HAP-1 (cell line): Measurements from ENCODE around the gene SH3GL2.
A peak's percentile ranks its signal among the peaks of the same experiment; 100 is the strongest.

ENCODE experiments used
- DNase-seq, 2 experiments: peaks; one replicate each; pipeline ENCODE4 v3.0.0-alpha.2; 2016 to 2020; ENCODE audit warnings: low spot score in 2 of 2
- H3K27me3 ChIP-seq: fragments of 250-450 bp; sonication (Bioruptor Pico); 2 replicates; pipeline ENCODE4 v1.5.1; 2020; ENCODE audit warnings: low read depth, mild to moderate bottlenecking, moderate library complexity
- H3K36me3 ChIP-seq: fragments of 250-450 bp; sonication (Bioruptor Pico); replicated peaks from 2 replicates; pipeline ENCODE4 v1.5.1; 2020; ENCODE audit warnings: mild to moderate bottlenecking
- H3K4me1 ChIP-seq: fragments of 250-450 bp; sonication (Bioruptor Pico); 2 replicates; pipeline ENCODE4 v1.5.1; 2020; ENCODE audit warnings: mild to moderate bottlenecking
- H3K4me3 ChIP-seq: fragments of 250-450 bp; sonication (Bioruptor Pico); 2 replicates; pipeline ENCODE4 v1.5.1; 2020; ENCODE audit warnings: mild to moderate bottlenecking, moderate library complexity
- H3K9me3 ChIP-seq: fragments of 250-450 bp; sonication (Bioruptor Pico); 2 replicates; pipeline ENCODE4 v1.5.1; 2020; ENCODE audit warnings: mild to moderate bottlenecking, moderate library complexity
- in situ Hi-C: fragments of 300-500 bp; cut with MboI; formaldehyde crosslinking; loops from 3 replicates; pipeline ENCODE4 v1.14.3; 2020; ENCODE audit warnings: low sequenced_read_pairs, inconsistent platforms, mixed read lengths

Gene SH3GL2

GRCh38 chr9:17622141-17622540 lies 43.3 kb downstream of the SH3GL2 start:
- no peak for DNase-seq
- Histone ChIP-seq H3K9me3 (no peaks in the 10 kb centered on the region), H3K4me3 (no peak overlapping the region), H3K27me3 (no peaks in the 10 kb centered on the region; the same call in 1 of the 2 replicates), H3K36me3 (no peaks in the 10 kb centered on the region), H3K4me1 (no peaks in the 10 kb centered on the region)
- in situ Hi-C loops = no loop called here

GRCh38 chr9:17622749-17623148 lies 43.9 kb downstream of the SH3GL2 start:
- Histone ChIP-seq H3K4me1 (no peaks in the 10 kb centered on the region), H3K36me3 (no peaks in the 10 kb centered on the region), H3K4me3 (no peak overlapping the region), H3K27me3 (no peaks in the 10 kb centered on the region; the same call in 1 of the 2 replicates), H3K9me3 (no peaks in the 10 kb centered on the region)
- no peak for DNase-seq
- in situ Hi-C loops = no loop called here

- in situ Hi-C loops = no loop called here
- Histone ChIP-seq H3K36me3 (no peaks in the 10 kb centered on the region), H3K4me1 (no peaks in the 10 kb centered on the region), H3K4me3 (no peak overlapping the region), H3K9me3 (no peaks in the 10 kb centered on the region), H3K27me3 (peaks cover 2% of the 10 kb centered on the region; the same call in 1 of the 2 replicates)
- DNase-seq = no peak
These were observed 45.1 kb downstream of the SH3GL2 start for GRCh38 chr9:17623965-17624364.

- Histone ChIP-seq H3K4me1 (no peaks in the 10 kb centered on the region), H3K27me3 (peaks cover 2% of the 10 kb centered on the region; the same call in 1 of the 2 replicates), H3K36me3 (no peaks in the 10 kb centered on the region), H3K4me3 (no peak overlapping the region), H3K9me3 (no peaks in the 10 kb centered on the region)
- no peak for DNase-seq
- in situ Hi-C loops = no loop called here
These were observed 45.7 kb downstream of the SH3GL2 start for GRCh38 chr9:17624571-17624970.

- no peak for DNase-seq
- H3K27me3 ChIP-seq = 0 out of 2 replicates have a peak, but pooled peaks cover 2% of the 10 kb centered on the region
These were observed 47.0 kb downstream of the SH3GL2 start for GRCh38 chr9:17625644-17626388.

GRCh38 chr9:17627641-17628040 lies 48.8 kb downstream of the SH3GL2 start:
- Histone ChIP-seq H3K9me3 (no peaks in the 10 kb centered on the region), H3K4me3 (no peak overlapping the region), H3K36me3 (no peaks in the 10 kb centered on the region), H3K4me1 (no peaks in the 10 kb centered on the region), H3K27me3 (0 out of 2 replicates have a peak, but pooled peaks cover 2% of the 10 kb centered on the region)
- in situ Hi-C loops = no loop called here
- DNase-seq = no peak

More at GRCh38 chr9:17625644-17626388, 47.0 kb downstream of the SH3GL2 start:
- in situ Hi-C loops = no loop called here
- Histone ChIP-seq H3K4me3 (no peak overlapping the region), H3K9me3 (no peaks in the 10 kb centered on the region), H3K4me1 (no peaks in the 10 kb centered on the region), H3K36me3 (no peaks in the 10 kb centered on the region)

- H3K4me3 ChIP-seq = no peak overlapping the region
- H3K36me3 ChIP-seq = no peaks in the 10 kb centered on the region
- no peak for DNase-seq
- no peaks in the 10 kb centered on the region for H3K4me1 ChIP-seq
- H3K9me3 ChIP-seq = no peaks in the 10 kb centered on the region
- H3K27me3 ChIP-seq = 0 out of 2 replicates have a peak, but pooled peaks cover 2% of the 10 kb centered on the region
- in situ Hi-C loops = no loop called here
These were observed 49.8 kb downstream of the SH3GL2 start for GRCh38 chr9:17628624-17629023.

GRCh38 chr9:17630531-17630949 lies 51.7 kb downstream of the SH3GL2 start:
- Histone ChIP-seq H3K4me3 (no peak overlapping the region), H3K4me1 (no peaks in the 10 kb centered on the region), H3K27me3 (0 out of 2 replicates have a peak, but pooled peaks cover 2% of the 10 kb centered on the region), H3K36me3 (no peaks in the 10 kb centered on the region), H3K9me3 (no peaks in the 10 kb centered on the region)
- in situ Hi-C loops = no loop called here
- DNase-seq = peak in 1 of 2 experiments; percentile 13

- Histone ChIP-seq H3K36me3 (no peaks in the 10 kb centered on the region), H3K9me3 (no peaks in the 10 kb centered on the region), H3K4me3 (no peak overlapping the region), H3K27me3 (0 out of 2 replicates have a peak, but pooled peaks cover 2% of the 10 kb centered on the region), H3K4me1 (no peaks in the 10 kb centered on the region)
- in situ Hi-C loops = no loop called here
- no peak for DNase-seq
These were observed 52.5 kb downstream of the SH3GL2 start for GRCh38 chr9:17631396-17631795.

- in situ Hi-C loops = no loop called here
- Histone ChIP-seq H3K27me3 (0 out of 2 replicates have a peak, but pooled peaks cover 2% of the 10 kb centered on the region), H3K36me3 (no peaks in the 10 kb centered on the region), H3K4me1 (no peaks in the 10 kb centered on the region), H3K9me3 (no peaks in the 10 kb centered on the region), H3K4me3 (no peak overlapping the region)
- no peak for DNase-seq
These were observed 54.1 kb downstream of the SH3GL2 start for GRCh38 chr9:17632994-17633393.

- Histone ChIP-seq H3K27me3 (no peaks in the 10 kb centered on the region), H3K4me1 (no peaks in the 10 kb centered on the region), H3K36me3 (no peaks in the 10 kb centered on the region), H3K4me3 (no peak overlapping the region), H3K9me3 (no peaks in the 10 kb centered on the region)
- DNase-seq = no peak
- in situ Hi-C loops = no loop called here
These were observed 56.4 kb downstream of the SH3GL2 start for GRCh38 chr9:17635115-17635890.

GRCh38 chr9:17636349-17636748 lies 57.5 kb downstream of the SH3GL2 start:
- Histone ChIP-seq H3K4me3 (no peak overlapping the region), H3K27me3 (no peaks in the 10 kb centered on the region), H3K36me3 (no peaks in the 10 kb centered on the region), H3K4me1 (no peaks in the 10 kb centered on the region), H3K9me3 (no peaks in the 10 kb centered on the region)
- no peak for DNase-seq
- in situ Hi-C loops = no loop called here

- in situ Hi-C loops = no loop called here
- Histone ChIP-seq H3K36me3 (no peaks in the 10 kb centered on the region), H3K4me3 (no peak overlapping the region), H3K9me3 (no peaks in the 10 kb centered on the region), H3K4me1 (no peaks in the 10 kb centered on the region), H3K27me3 (no peaks in the 10 kb centered on the region)
- DNase-seq = no peak
These were observed 58.0 kb downstream of the SH3GL2 start for GRCh38 chr9:17636821-17637220.

GRCh38 chr9:17637229-17637628 lies 58.4 kb downstream of the SH3GL2 start:
- H3K9me3 ChIP-seq = no peaks in the 10 kb centered on the region
- no peaks in the 10 kb centered on the region for H3K27me3 ChIP-seq
- H3K4me1 ChIP-seq = no peaks in the 10 kb centered on the region
- DNase-seq = no peak
- in situ Hi-C loops = no loop called here
- H3K36me3 ChIP-seq = no peaks in the 10 kb centered on the region
- H3K4me3 ChIP-seq = no peak overlapping the region
